Measurements from ENCODE around the gene PNLIPRP3. TPM values are rescaled to one million over a fixed set of nuclear protein-coding genes. Genes with fewer than 3 reads are reported as not detected.

The PNLIPRP3 gene
- total RNA-seq, 1 experiment from 2014 or later = not detected

DNA sequence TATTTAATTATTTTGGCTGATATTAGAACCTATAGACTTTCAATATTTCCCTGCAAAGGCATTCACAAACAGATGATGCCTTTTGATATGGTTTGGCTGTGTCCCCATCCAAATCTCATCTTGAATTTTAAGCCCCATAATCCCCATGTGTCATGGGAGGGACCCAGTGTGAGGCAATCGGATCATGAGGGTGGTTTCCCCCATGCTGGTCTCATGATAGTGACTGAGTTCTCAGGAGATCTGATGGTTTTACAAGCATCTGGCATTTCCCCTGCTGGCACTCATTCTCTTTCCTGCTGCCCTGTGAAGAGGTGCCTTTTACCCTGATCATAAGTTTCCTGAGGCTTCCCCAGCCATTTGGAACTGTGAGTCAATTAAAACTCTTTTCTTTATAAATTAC is 9.3 kb upstream of the PNLIPRP3 start:
- TF ChIP-seq, protein P1, sequence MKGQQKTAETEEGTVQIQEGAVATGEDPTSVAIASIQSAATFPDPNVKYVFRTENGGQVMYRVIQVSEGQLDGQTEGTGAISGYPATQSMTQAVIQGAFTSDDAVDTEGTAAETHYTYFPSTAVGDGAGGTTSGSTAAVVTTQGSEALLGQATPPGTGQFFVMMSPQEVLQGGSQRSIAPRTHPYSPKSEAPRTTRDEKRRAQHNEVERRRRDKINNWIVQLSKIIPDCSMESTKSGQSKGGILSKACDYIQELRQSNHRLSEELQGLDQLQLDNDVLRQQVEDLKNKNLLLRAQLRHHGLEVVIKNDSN (CRISPR knock-in tag; IDR thresholded peaks at IDR 0.05) = no peak
- TF ChIP-seq NFYB (CRISPR knock-in tag; conservative IDR thresholded peaks at IDR 0.05; ENCODE audit: low read depth) = no peak
- TF ChIP-seq, protein P2, sequence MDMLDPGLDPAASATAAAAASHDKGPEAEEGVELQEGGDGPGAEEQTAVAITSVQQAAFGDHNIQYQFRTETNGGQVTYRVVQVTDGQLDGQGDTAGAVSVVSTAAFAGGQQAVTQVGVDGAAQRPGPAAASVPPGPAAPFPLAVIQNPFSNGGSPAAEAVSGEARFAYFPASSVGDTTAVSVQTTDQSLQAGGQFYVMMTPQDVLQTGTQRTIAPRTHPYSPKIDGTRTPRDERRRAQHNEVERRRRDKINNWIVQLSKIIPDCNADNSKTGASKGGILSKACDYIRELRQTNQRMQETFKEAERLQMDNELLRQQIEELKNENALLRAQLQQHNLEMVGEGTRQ (CRISPR knock-in tag; IDR thresholded peaks at IDR 0.05) = no peak
- TF ChIP-seq, protein P3, sequence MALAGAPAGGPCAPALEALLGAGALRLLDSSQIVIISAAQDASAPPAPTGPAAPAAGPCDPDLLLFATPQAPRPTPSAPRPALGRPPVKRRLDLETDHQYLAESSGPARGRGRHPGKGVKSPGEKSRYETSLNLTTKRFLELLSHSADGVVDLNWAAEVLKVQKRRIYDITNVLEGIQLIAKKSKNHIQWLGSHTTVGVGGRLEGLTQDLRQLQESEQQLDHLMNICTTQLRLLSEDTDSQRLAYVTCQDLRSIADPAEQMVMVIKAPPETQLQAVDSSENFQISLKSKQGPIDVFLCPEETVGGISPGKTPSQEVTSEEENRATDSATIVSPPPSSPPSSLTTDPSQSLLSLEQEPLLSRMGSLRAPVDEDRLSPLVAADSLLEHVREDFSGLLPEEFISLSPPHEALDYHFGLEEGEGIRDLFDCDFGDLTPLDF (CRISPR knock-in tag; IDR thresholded peaks at IDR 0.05) = no peak
- TF ChIP-seq, protein P4, sequence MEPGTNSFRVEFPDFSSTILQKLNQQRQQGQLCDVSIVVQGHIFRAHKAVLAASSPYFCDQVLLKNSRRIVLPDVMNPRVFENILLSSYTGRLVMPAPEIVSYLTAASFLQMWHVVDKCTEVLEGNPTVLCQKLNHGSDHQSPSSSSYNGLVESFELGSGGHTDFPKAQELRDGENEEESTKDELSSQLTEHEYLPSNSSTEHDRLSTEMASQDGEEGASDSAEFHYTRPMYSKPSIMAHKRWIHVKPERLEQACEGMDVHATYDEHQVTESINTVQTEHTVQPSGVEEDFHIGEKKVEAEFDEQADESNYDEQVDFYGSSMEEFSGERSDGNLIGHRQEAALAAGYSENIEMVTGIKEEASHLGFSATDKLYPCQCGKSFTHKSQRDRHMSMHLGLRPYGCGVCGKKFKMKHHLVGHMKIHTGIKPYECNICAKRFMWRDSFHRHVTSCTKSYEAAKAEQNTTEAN (CRISPR knock-in tag; IDR thresholded peaks at IDR 0.05) = no peak
- TF ChIP-seq, protein P5, sequence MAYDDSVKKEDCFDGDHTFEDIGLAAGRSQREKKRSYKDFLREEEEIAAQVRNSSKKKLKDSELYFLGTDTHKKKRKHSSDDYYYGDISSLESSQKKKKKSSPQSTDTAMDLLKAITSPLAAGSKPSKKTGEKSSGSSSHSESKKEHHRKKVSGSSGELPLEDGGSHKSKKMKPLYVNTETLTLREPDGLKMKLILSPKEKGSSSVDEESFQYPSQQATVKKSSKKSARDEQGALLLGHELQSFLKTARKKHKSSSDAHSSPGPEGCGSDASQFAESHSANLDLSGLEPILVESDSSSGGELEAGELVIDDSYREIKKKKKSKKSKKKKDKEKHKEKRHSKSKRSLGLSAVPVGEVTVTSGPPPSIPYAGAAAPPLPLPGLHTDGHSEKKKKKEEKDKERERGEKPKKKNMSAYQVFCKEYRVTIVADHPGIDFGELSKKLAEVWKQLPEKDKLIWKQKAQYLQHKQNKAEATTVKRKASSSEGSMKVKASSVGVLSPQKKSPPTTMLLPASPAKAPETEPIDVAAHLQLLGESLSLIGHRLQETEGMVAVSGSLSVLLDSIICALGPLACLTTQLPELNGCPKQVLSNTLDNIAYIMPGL (CRISPR knock-in tag; IDR thresholded peaks at IDR 0.05) = no peak
- TF ChIP-seq, protein P6, sequence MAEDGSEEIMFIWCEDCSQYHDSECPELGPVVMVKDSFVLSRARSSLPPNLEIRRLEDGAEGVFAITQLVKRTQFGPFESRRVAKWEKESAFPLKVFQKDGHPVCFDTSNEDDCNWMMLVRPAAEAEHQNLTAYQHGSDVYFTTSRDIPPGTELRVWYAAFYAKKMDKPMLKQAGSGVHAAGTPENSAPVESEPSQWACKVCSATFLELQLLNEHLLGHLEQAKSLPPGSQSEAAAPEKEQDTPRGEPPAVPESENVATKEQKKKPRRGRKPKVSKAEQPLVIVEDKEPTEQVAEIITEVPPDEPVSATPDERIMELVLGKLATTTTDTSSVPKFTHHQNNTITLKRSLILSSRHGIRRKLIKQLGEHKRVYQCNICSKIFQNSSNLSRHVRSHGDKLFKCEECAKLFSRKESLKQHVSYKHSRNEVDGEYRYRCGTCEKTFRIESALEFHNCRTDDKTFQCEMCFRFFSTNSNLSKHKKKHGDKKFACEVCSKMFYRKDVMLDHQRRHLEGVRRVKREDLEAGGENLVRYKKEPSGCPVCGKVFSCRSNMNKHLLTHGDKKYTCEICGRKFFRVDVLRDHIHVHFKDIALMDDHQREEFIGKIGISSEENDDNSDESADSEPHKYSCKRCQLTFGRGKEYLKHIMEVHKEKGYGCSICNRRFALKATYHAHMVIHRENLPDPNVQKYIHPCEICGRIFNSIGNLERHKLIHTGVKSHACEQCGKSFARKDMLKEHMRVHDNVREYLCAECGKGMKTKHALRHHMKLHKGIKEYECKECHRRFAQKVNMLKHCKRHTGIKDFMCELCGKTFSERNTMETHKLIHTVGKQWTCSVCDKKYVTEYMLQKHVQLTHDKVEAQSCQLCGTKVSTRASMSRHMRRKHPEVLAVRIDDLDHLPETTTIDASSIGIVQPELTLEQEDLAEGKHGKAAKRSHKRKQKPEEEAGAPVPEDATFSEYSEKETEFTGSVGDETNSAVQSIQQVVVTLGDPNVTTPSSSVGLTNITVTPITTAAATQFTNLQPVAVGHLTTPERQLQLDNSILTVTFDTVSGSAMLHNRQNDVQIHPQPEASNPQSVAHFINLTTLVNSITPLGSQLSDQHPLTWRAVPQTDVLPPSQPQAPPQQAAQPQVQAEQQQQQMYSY (CRISPR knock-in tag; IDR thresholded peaks at IDR 0.05) = no peak
- Mint-ChIP-seq H3K4me1 (no peaks in the 10 kb centered on the region), H3K4me3 (no peak overlapping the region), H3K27ac (no peak overlapping the region), H3K9me3 (no peaks in the 10 kb centered on the region), H3K36me3 (no peaks in the 10 kb centered on the region), H3K27me3 (ENCODE audit: low read depth) (no peaks in the 10 kb centered on the region)
- DNase-seq (ENCODE audit: low spot score) (no peak), ATAC-seq (no peak)
- ChIA-PET CTCF (no interaction called here), POLR2A (no interaction called here)

DNA sequence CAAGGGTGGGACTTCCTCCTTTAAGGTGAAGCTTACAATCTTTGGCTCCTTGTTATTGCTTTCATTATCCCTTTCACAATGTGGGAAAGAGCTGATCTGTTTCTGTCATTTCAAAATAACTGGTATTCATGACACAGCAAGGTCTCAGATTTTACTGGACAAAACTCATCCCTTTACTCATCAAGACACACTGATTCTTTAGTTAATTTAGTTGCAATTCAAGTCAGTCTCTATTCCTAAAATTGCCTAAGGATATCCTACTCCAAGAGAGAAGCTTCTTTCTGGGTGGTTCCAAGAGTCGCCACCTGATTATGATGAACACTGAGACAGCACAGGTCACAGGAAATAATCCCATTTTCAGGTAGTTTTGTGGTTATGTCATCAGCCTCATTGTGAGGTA is 5.8 kb upstream of the PNLIPRP3 start:
- TF ChIP-seq, protein P7, sequence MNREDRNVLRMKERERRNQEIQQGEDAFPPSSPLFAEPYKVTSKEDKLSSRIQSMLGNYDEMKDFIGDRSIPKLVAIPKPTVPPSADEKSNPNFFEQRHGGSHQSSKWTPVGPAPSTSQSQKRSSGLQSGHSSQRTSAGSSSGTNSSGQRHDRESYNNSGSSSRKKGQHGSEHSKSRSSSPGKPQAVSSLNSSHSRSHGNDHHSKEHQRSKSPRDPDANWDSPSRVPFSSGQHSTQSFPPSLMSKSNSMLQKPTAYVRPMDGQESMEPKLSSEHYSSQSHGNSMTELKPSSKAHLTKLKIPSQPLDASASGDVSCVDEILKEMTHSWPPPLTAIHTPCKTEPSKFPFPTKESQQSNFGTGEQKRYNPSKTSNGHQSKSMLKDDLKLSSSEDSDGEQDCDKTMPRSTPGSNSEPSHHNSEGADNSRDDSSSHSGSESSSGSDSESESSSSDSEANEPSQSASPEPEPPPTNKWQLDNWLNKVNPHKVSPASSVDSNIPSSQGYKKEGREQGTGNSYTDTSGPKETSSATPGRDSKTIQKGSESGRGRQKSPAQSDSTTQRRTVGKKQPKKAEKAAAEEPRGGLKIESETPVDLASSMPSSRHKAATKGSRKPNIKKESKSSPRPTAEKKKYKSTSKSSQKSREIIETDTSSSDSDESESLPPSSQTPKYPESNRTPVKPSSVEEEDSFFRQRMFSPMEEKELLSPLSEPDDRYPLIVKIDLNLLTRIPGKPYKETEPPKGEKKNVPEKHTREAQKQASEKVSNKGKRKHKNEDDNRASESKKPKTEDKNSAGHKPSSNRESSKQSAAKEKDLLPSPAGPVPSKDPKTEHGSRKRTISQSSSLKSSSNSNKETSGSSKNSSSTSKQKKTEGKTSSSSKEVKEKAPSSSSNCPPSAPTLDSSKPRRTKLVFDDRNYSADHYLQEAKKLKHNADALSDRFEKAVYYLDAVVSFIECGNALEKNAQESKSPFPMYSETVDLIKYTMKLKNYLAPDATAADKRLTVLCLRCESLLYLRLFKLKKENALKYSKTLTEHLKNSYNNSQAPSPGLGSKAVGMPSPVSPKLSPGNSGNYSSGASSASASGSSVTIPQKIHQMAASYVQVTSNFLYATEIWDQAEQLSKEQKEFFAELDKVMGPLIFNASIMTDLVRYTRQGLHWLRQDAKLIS (CRISPR knock-in tag; IDR thresholded peaks at IDR 0.05; ENCODE audit: borderline replicate concordance) = no peak
- TF ChIP-seq CREM (CRISPR knock-in tag; IDR thresholded peaks at IDR 0.05) (no peak), GTF2I (CRISPR knock-in tag; conservative IDR thresholded peaks at IDR 0.05) (no peak), NR1H2 (CRISPR knock-in tag; IDR thresholded peaks at IDR 0.05) (no peak), NFATC4 (CRISPR knock-in tag; IDR thresholded peaks at IDR 0.05) (no peak), NR2C2 (CRISPR knock-in tag; IDR thresholded peaks at IDR 0.05) (no peak), MYBL2 (CRISPR knock-in tag; IDR thresholded peaks at IDR 0.05) (no peak)
- TF ChIP-seq, protein P8, sequence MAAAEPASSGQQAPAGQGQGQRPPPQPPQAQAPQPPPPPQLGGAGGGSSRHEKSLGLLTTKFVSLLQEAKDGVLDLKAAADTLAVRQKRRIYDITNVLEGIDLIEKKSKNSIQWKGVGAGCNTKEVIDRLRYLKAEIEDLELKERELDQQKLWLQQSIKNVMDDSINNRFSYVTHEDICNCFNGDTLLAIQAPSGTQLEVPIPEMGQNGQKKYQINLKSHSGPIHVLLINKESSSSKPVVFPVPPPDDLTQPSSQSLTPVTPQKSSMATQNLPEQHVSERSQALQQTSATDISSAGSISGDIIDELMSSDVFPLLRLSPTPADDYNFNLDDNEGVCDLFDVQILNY (CRISPR knock-in tag; IDR thresholded peaks at IDR 0.05) = no peak
- TF ChIP-seq, protein P9, sequence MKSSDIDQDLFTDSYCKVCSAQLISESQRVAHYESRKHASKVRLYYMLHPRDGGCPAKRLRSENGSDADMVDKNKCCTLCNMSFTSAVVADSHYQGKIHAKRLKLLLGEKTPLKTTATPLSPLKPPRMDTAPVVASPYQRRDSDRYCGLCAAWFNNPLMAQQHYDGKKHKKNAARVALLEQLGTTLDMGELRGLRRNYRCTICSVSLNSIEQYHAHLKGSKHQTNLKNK (CRISPR knock-in tag; IDR thresholded peaks at IDR 0.05) = no peak
- TF ChIP-seq, protein P10, sequence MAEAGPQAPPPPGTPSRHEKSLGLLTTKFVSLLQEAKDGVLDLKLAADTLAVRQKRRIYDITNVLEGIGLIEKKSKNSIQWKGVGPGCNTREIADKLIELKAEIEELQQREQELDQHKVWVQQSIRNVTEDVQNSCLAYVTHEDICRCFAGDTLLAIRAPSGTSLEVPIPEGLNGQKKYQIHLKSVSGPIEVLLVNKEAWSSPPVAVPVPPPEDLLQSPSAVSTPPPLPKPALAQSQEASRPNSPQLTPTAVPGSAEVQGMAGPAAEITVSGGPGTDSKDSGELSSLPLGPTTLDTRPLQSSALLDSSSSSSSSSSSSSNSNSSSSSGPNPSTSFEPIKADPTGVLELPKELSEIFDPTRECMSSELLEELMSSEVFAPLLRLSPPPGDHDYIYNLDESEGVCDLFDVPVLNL (CRISPR knock-in tag; IDR thresholded peaks at IDR 0.05; ENCODE audit: borderline replicate concordance, low read depth) = no peak
- Mint-ChIP-seq H3K27me3 (ENCODE audit: low read depth) (no peaks in the 10 kb centered on the region; the same call in 1 of the 2 replicates), H3K36me3 (no peaks in the 10 kb centered on the region), H3K4me3 (no peak overlapping the region), H3K4me1 (0 out of 2 replicates have a peak, but pooled peaks cover 3% of the 10 kb centered on the region), H3K9me3 (no peaks in the 10 kb centered on the region), H3K27ac (no peak overlapping the region)
- DNase-seq (ENCODE audit: low spot score) = no peak
- ChIA-PET POLR2A (no interaction called here), CTCF (no interaction called here)
- no peak for ATAC-seq

Measured in WTC11 (cell line).